Ishikawa (cell line): Measurements from ENCODE around the gene AKAP6.

Source experiments
- CEBPB ChIP-seq: IDR thresholded peaks from 2 replicates; pipeline ENCODE4 v1.6.1; 2012
- CREB1 ChIP-seq: IDR thresholded peaks from 2 replicates; pipeline ENCODE4 v1.6.1; 2012; ENCODE audit warnings: low read depth
- EGR1 ChIP-seq: IDR thresholded peaks from 2 replicates; pipeline ENCODE4 v1.6.1; 2012
- EP300 ChIP-seq: IDR thresholded peaks from 2 replicates; pipeline ENCODE4 v1.6.1; 2012; ENCODE audit warnings: borderline replicate concordance
- FOXM1 ChIP-seq: IDR thresholded peaks from 2 replicates; pipeline ENCODE4 v1.6.1; 2012; ENCODE audit warnings: low read depth, borderline replicate concordance
- NFIC ChIP-seq: IDR thresholded peaks from 2 replicates; pipeline ENCODE4 v1.6.1; 2012
- RAD21 ChIP-seq: IDR thresholded peaks from 2 replicates; pipeline ENCODE4 v1.6.1; 2012; ENCODE audit warnings: low read depth
- TAF1 ChIP-seq: IDR thresholded peaks from 2 replicates; pipeline ENCODE4 v1.6.1; 2012; ENCODE audit warnings: low read depth, mild to moderate bottlenecking
- TCF12 ChIP-seq: IDR thresholded peaks from 2 replicates; pipeline ENCODE4 v1.6.1; 2012; ENCODE audit warnings: low read depth
- TEAD4 ChIP-seq: IDR thresholded peaks from 2 replicates; pipeline ENCODE4 v1.6.1; 2012
- YY1 ChIP-seq: IDR thresholded peaks from 2 replicates; pipeline ENCODE4 v1.6.1; 2012; ENCODE audit warnings: low read depth
- ZBTB7A ChIP-seq: IDR thresholded peaks from 2 replicates; pipeline ENCODE4 v1.6.1; 2012; ENCODE audit warnings: low read depth
- TF ChIP-seq, protein P1 (sequence below): IDR thresholded peaks from 2 replicates; pipeline ENCODE4 v1.6.1; 2012; ENCODE audit warnings: low read depth, mild to moderate bottlenecking
- TF ChIP-seq, protein P2 (sequence below): IDR thresholded peaks from 2 replicates; pipeline ENCODE4 v1.6.1; 2012
- TF ChIP-seq, protein P3 (sequence below): IDR thresholded peaks from 2 replicates; pipeline ENCODE4 v1.6.1; 2012

Gene AKAP6

DNA sequence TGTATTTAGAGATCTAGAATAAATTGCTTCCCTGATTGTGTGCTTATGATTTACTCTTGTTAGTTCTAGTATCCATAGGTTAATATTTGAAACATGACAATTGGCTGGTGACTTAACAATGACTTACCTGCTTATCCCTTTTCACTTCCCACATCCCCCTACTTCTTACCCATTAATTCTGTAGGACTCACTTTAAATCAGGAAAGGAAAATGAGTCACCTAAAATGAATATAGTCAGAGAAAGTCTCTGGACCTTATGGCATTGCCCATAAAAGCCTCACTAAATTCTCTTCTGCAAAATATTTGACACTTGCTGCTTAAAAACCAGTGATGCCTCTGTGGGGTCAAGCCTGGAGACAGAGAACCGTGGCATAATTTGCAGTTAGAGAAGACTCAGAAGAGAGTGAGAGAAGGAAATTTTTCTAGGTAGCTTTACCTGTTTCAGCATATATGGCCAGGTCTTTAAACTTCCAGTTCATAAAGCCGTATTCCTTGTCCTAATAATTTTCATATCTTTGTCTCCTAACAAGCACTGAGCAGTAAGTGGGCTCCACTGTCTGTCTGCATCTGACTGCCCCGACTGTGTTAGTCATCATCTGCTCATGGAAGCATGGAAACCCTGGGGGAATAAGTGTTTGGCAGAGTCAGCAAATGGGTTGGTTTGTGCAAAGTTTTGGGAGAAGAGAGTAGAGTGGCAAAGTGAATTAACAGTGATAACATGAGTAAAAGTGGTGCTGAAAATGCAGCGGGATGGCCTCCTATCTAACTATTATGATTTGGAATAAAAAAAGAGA is 294.4 kb downstream of the AKAP6 start:
- TF ChIP-seq ZBTB7A, result no peak
- TF ChIP-seq TEAD4, result no peak
- TF ChIP-seq, protein P1, sequence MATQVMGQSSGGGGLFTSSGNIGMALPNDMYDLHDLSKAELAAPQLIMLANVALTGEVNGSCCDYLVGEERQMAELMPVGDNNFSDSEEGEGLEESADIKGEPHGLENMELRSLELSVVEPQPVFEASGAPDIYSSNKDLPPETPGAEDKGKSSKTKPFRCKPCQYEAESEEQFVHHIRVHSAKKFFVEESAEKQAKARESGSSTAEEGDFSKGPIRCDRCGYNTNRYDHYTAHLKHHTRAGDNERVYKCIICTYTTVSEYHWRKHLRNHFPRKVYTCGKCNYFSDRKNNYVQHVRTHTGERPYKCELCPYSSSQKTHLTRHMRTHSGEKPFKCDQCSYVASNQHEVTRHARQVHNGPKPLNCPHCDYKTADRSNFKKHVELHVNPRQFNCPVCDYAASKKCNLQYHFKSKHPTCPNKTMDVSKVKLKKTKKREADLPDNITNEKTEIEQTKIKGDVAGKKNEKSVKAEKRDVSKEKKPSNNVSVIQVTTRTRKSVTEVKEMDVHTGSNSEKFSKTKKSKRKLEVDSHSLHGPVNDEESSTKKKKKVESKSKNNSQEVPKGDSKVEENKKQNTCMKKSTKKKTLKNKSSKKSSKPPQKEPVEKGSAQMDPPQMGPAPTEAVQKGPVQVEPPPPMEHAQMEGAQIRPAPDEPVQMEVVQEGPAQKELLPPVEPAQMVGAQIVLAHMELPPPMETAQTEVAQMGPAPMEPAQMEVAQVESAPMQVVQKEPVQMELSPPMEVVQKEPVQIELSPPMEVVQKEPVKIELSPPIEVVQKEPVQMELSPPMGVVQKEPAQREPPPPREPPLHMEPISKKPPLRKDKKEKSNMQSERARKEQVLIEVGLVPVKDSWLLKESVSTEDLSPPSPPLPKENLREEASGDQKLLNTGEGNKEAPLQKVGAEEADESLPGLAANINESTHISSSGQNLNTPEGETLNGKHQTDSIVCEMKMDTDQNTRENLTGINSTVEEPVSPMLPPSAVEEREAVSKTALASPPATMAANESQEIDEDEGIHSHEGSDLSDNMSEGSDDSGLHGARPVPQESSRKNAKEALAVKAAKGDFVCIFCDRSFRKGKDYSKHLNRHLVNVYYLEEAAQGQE, result no peak
- no peak for TF ChIP-seq NFIC
- no peak for TF ChIP-seq TAF1
- TF ChIP-seq RAD21, result no peak
- no peak for TF ChIP-seq FOXM1
- no peak for TF ChIP-seq CEBPB
- TF ChIP-seq EP300, result no peak
- TF ChIP-seq, protein P2, sequence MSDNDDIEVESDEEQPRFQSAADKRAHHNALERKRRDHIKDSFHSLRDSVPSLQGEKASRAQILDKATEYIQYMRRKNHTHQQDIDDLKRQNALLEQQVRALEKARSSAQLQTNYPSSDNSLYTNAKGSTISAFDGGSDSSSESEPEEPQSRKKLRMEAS, result no peak
- TF ChIP-seq, protein P3, sequence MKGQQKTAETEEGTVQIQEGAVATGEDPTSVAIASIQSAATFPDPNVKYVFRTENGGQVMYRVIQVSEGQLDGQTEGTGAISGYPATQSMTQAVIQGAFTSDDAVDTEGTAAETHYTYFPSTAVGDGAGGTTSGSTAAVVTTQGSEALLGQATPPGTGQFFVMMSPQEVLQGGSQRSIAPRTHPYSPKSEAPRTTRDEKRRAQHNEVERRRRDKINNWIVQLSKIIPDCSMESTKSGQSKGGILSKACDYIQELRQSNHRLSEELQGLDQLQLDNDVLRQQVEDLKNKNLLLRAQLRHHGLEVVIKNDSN, result no peak
- TF ChIP-seq TCF12, result no peak
- TF ChIP-seq YY1, result no peak
- no peak for TF ChIP-seq EGR1

DNA sequence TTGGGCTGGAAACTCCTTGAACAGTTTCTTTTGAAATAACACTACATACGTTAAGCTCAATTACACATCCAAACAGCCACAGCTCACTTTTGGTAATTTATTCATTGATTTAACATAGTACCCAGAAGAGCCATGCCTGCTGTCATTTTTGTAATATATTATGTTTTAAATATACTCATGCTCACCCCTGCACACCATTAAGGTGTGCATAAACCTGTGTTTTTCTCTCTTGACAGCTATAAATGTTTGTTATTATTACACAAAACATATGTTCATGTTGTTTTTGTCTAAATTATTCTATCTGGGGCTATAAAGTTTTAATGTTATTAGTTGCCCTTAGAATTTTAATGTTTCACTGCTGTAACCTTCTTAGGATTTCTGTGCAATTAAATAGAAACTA is 296.1 kb downstream of the AKAP6 start:
- TF ChIP-seq EGR1 (no peak), CREB1 (no peak), RAD21 (no peak), TAF1 (no peak), EP300 (no peak), ZBTB7A (no peak)

DNA sequence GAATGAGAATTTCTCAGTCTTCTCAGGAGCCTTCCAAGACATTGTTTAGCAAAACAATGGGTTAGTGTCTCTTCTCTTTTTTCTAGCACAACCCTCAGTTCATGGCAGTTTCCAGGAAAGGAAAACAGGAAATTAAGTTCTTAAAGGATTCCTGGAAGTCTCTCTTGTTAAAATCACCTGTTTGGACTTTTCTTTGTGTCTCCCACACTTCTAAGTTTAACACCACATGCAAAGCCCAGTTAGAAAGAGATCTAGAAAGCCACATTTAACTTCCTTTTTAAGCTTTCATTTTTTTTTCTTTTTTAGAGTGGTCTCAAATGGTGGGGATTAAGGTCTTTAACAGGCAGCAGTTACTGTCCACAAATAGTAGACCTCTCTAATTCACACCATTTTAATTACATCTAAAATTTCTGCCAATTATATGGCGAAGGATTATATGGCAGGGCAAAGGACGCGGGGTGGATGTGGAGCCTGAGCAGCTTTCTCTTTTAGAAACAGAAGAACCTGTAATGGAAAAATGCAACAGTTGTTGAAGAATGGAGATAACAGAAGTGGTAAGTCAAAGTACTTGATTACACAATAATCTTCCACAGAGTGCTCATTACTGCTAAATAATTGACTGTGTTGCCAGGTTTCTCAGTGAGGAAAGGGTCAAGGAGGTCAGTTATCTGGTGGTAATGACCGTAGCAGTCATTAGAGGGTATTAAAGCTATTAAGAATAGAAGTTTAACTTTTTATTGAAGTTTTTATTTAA is 298.6 kb downstream of the AKAP6 start:
- no peak for TF ChIP-seq CREB1
- TF ChIP-seq, protein P3, result no peak
- TF ChIP-seq, protein P1, result no peak
- TF ChIP-seq, protein P2, result no peak
- TF ChIP-seq TCF12, result no peak
- no peak for TF ChIP-seq EGR1
- TF ChIP-seq ZBTB7A, result no peak
- no peak for TF ChIP-seq CEBPB
- TF ChIP-seq FOXM1, result no peak
- no peak for TF ChIP-seq TEAD4
- TF ChIP-seq EP300, result no peak
- no peak for TF ChIP-seq NFIC
- no peak for TF ChIP-seq RAD21
- TF ChIP-seq YY1, result no peak
- TF ChIP-seq TAF1, result no peak

DNA sequence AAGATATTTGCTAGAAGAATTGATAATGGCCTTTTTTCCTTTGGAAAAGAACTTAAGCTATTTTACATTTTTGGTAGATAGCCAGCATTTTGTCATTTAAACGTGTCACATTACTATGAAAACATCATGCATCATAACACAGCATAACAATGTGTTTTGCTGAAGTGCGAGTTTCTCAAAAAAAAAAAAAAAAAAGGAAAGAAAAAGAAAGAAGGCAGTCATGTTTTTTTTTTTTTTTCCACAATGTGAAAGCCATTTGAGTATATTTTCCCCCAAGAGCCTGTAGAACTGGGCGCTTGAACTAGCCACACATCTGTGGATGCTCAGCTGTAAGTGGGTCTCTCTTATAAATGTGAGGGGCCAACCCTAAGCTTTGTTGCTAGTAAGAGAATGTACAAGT is 300.1 kb downstream of the AKAP6 start:
- TF ChIP-seq EP300 (peak; percentile 43; the same call in 1 of the 2 replicates), FOXM1 (peak; percentile 34; the same call in 1 of the 2 replicates), TEAD4 (0 out of 2 replicates have a peak, but pooled peaks have one; percentile 23), NFIC (peak; percentile 66; the same call in 1 of the 2 replicates), YY1 (no peak)
- TF ChIP-seq, protein P3, result no peak
- TF ChIP-seq, protein P2, result 0 out of 2 replicates have a peak, but pooled peaks have one; percentile 37

DNA sequence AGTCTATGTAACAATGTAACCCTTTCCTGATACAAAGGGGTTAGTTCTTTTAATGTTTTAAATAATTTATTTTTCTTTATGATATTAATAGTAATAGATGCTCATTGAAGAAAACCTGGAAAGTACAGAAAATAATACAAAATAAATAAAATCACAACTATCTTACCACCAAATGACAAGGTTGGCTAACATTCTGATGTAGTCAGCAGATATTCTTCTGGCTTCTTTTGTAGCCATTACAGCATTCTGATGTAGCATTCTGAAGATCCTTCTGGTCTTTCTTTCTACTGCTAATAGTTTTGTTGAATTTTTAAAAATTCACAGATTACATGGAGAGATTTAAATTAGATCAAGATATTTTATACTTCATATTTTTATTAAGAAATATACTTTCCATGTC is 301.6 kb downstream of the AKAP6 start:
- TF ChIP-seq CREB1 (no peak), RAD21 (no peak), TCF12 (no peak), ZBTB7A (no peak), TEAD4 (no peak), CEBPB (no peak), EGR1 (no peak), FOXM1 (no peak), NFIC (no peak)
- TF ChIP-seq, protein P2, result no peak
- TF ChIP-seq, protein P3, result no peak
- TF ChIP-seq, protein P1, result no peak
